IMR-90 (cell line): ENCODE measurements around the gene DIP2C.

Source experiments
- CTCF ChIP-seq: conservative IDR thresholded peaks from 2 replicates; pipeline ENCODE4 v1.5.1; 2012; ENCODE audit warnings: mild to moderate bottlenecking, low read depth, low read length, improper control_type of control experiment
- POLR2A ChIP-seq: IDR thresholded peaks from 2 replicates; pipeline ENCODE4 v1.6.1; 2012; ENCODE audit warnings: mild to moderate bottlenecking, low read depth, low read length
- RFX5 ChIP-seq: IDR thresholded peaks from 2 replicates; pipeline ENCODE4 v1.8.0; 2012; ENCODE audit warnings: low read depth, mild to moderate bottlenecking, low read length, moderate library complexity

- TF ChIP-seq POLR2A (no peak), CTCF (no peak), RFX5 (no peak)
Observed at GRCh38 chr10:287026-287709, 402.3 kb downstream of the DIP2C start.
